GM23338 (cell line): Measurements from ENCODE around the gene MAGI1. TPM values are rescaled to one million over a fixed set of nuclear protein-coding genes. Genes with fewer than 3 reads are reported as not detected.

ENCODE experiments used
- ATAC-seq: fragments of 200-7000 bp; cut with Tn5 transposase; 3 replicates; pipeline ENCODE4 v1.9.1; 2020
- DNase-seq: peaks from one replicate; pipeline ENCODE4 v3.0.0-alpha.2; 2015; ENCODE audit warnings: low spot score
- H2AFZ ChIP-seq: fragments of 200-600 bp; sonication (generic); 2 replicates; pipeline ENCODE4 v1.8.0; 2016; ENCODE audit warnings: antibody characterized with exemption, mild to moderate bottlenecking, moderate library complexity
- H3F3A ChIP-seq: fragments of 200-600 bp; sonication (generic); replicated peaks from 2 replicates; pipeline ENCODE4 v1.8.0; 2017; ENCODE audit warnings: antibody characterized with exemption, mixed run types, low read depth
- H3K27ac ChIP-seq: fragments of 200-600 bp; sonication (generic); 2 replicates; pipeline ENCODE4 v1.6.1; 2016; ENCODE audit warnings: low read depth
- H3K27me3 ChIP-seq: fragments of 200-600 bp; sonication (generic); 2 replicates; pipeline ENCODE4 v1.8.0; 2016; ENCODE audit warnings: mild to moderate bottlenecking, mixed run types, moderate library complexity; ENCODE audit not compliant: insufficient read depth
- H3K36me3 ChIP-seq: fragments of 200-600 bp; sonication (generic); 2 replicates; pipeline ENCODE4 v1.8.0; 2016; ENCODE audit warnings: mild to moderate bottlenecking; ENCODE audit not compliant: insufficient read depth
- H3K4me1 ChIP-seq: fragments of 200-600 bp; sonication (generic); 2 replicates; pipeline ENCODE4 v1.8.0; 2016; ENCODE audit warnings: mild to moderate bottlenecking, moderate library complexity; ENCODE audit not compliant: insufficient read depth
- H3K4me2 ChIP-seq: fragments of 200-600 bp; sonication (generic); 2 replicates; pipeline ENCODE4 v1.7.1; 2017; ENCODE audit warnings: mixed run types
- H3K4me3 ChIP-seq: fragments of 200-600 bp; sonication (generic); 2 replicates; pipeline ENCODE4 v1.6.1; 2016; ENCODE audit warnings: mixed run types
- H3K79me2 ChIP-seq: fragments of 200-600 bp; sonication (generic); replicated peaks from 2 replicates; pipeline ENCODE4 v1.8.0; 2017; ENCODE audit warnings: mild to moderate bottlenecking; ENCODE audit not compliant: insufficient read depth
- H3K9me2 ChIP-seq: fragments of 200-600 bp; sonication (generic); 2 replicates; pipeline ENCODE4 v1.8.0; 2017; ENCODE audit not compliant: insufficient read depth
- H4K20me1 ChIP-seq: fragments of 200-600 bp; sonication (generic); replicated peaks from 2 replicates; pipeline ENCODE4 v1.8.0; 2017; ENCODE audit warnings: mild to moderate bottlenecking; ENCODE audit not compliant: insufficient read depth
- H3K27ac Mint-ChIP-seq: 2 replicates; pipeline ENCODE4 v1.8.0; 2020; ENCODE audit warnings: inconsistent platforms, mild to moderate bottlenecking, moderate library complexity, mixed read lengths
- H3K27me3 Mint-ChIP-seq: 3 replicates; pipeline ENCODE4 v1.8.0; 2022; ENCODE audit warnings: low read depth, mild to moderate bottlenecking, moderate library complexity, mixed read lengths, inconsistent platforms; ENCODE audit not compliant: insufficient read depth, poor library complexity
- H3K36me3 Mint-ChIP-seq: 3 replicates; pipeline ENCODE4 v1.8.0; 2021; ENCODE audit warnings: low read depth, mild to moderate bottlenecking, inconsistent platforms, moderate library complexity, mixed read lengths
- H3K4me1 Mint-ChIP-seq: 3 replicates; pipeline ENCODE4 v1.8.0; 2020; ENCODE audit warnings: mild to moderate bottlenecking, inconsistent platforms, mixed read lengths
- H3K4me3 Mint-ChIP-seq: 3 replicates; pipeline ENCODE4 v1.8.0; 2021; ENCODE audit warnings: moderate library complexity, mild to moderate bottlenecking, inconsistent platforms, mixed read lengths
- H3K9me3 Mint-ChIP-seq: 3 replicates; pipeline ENCODE4 v1.8.0; 2020; ENCODE audit warnings: moderate library complexity, mild to moderate bottlenecking, inconsistent platforms, mixed read lengths
- CREB1 ChIP-seq: fragments of 250-450 bp; sonication (Bioruptor Pico); IDR thresholded peaks from 2 replicates; pipeline ENCODE4 v1.5.0; 2020; ENCODE audit warnings: low read depth, mild to moderate bottlenecking, moderate library complexity
- ETS1 ChIP-seq: IDR thresholded peaks from 2 replicates; pipeline ENCODE4 v1.6.1; 2016; ENCODE audit warnings: antibody characterized with exemption
- EZH2 ChIP-seq: fragments of 200-600 bp; sonication (generic); IDR thresholded peaks from one replicate; pipeline ENCODE4 v1.8.0; 2017; ENCODE audit warnings: antibody characterized with exemption, mild to moderate bottlenecking, low read depth; ENCODE audit not compliant: unreplicated experiment
- EZH2phosphoT487 ChIP-seq: fragments of 200-600 bp; sonication (generic); IDR thresholded peaks from one replicate; pipeline ENCODE4 v1.8.1; 2018; ENCODE audit warnings: antibody characterized with exemption; ENCODE audit not compliant: unreplicated experiment
- JUNB ChIP-seq: IDR thresholded peaks from one replicate; pipeline ENCODE4 v1.6.1; 2016; ENCODE audit warnings: antibody characterized with exemption; ENCODE audit not compliant: unreplicated experiment
- NANOG ChIP-seq: IDR thresholded peaks from 2 replicates; pipeline ENCODE4 v1.6.1; 2016; ENCODE audit warnings: antibody characterized with exemption, borderline replicate concordance
- POLR2AphosphoS5 ChIP-seq: IDR thresholded peaks from 2 replicates; pipeline ENCODE4 v1.6.1; 2016; ENCODE audit warnings: antibody characterized with exemption, low read depth
- STAT1 ChIP-seq: IDR thresholded peaks from one replicate; pipeline ENCODE4 v1.6.1; 2016; ENCODE audit warnings: antibody characterized with exemption; ENCODE audit not compliant: unreplicated experiment
- ZNF114 ChIP-seq: fragments of 250-450 bp; sonication (Bioruptor Pico); IDR thresholded peaks from 2 replicates; pipeline ENCODE4 v1.5.0; 2020; ENCODE audit warnings: mild to moderate bottlenecking, moderate library complexity
- ZNF331 ChIP-seq: fragments of 250-450 bp; sonication (Bioruptor Pico); IDR thresholded peaks from 2 replicates; pipeline ENCODE4 v1.5.0; 2020; ENCODE audit warnings: low read depth, mild to moderate bottlenecking, moderate library complexity
- ZNF462 ChIP-seq: fragments of 250-450 bp; sonication (Bioruptor Pico); IDR thresholded peaks from 2 replicates; pipeline ENCODE4 v1.5.0; 2020; ENCODE audit warnings: mild to moderate bottlenecking, moderate library complexity
- polyA plus RNA-seq: library from polyadenylated mRNA; unstranded; fragments of >200 nt; fragmentation: Nextera tagmentation; extraction: Ambion mirVana; gene quantifications from 2 replicates; pipeline ENCODE4 v1.2.1, GENCODE V29; 2016
- total RNA-seq: library from RNA; depleted of rRNA; stranded (reverse); fragments of >200 nt; shearing (Covaris generic); gene quantifications from 2 replicates; pipeline ENCODE4 v1.2.3, GENCODE V29; 2014
- TF ChIP-seq, protein P1 (sequence below), 2 experiments: fragments of 200-600 bp in 1 of 2; sonication (generic) in 1 of 2; conservative IDR thresholded peaks; 2 replicates each; pipeline versions ENCODE4 v1.5.1 to v1.6.1; 2016 to 2017; ENCODE audit warnings: antibody characterized with exemption in 2 of 2, low read depth in 2 of 2, mild to moderate bottlenecking in 2 of 2, moderate library complexity in 1 of 2
- TF ChIP-seq, protein P2 (sequence below): IDR thresholded peaks from one replicate; pipeline ENCODE4 v1.6.1; 2018; ENCODE audit warnings: antibody characterized with exemption; ENCODE audit not compliant: unreplicated experiment

The MAGI1 gene
- total and polyA plus RNA-seq, 2 experiments from 2014 or later = 27.4 to 71.2 TPM

GRCh38 chr3:65419233-65419632 is 619.5 kb downstream of the MAGI1 start:
- Mint-ChIP-seq H3K9me3 (no peaks in the 10 kb centered on the region), H3K4me1 (no peaks in the 10 kb centered on the region; the same call in 1 of the 3 replicates), H3K27ac (peak overlapping the region; percentile 26; the same call in 1 of the 2 replicates), H3K4me3 (no peak overlapping the region), H3K27me3 (peaks cover 4% of the 10 kb centered on the region), H3K36me3 (peaks cover 3% of the 10 kb centered on the region; the same call in 2 of the 3 replicates)
- no peaks in the 10 kb centered on the region for H4K20me1 ChIP-seq
- H3K79me2 ChIP-seq = peaks cover 5% of the 10 kb centered on the region; the same call in 1 of the 2 replicates
- no peak overlapping the region for H3K4me2 ChIP-seq
- no peak overlapping the region for H3K27ac ChIP-seq
- no peaks in the 10 kb centered on the region for H3K27me3 ChIP-seq
- no peak overlapping the region for H3K4me3 ChIP-seq
- H3K4me1 ChIP-seq = no peaks in the 10 kb centered on the region
- DNase-seq (no peak), ATAC-seq (no peak)
- no peak overlapping the region for H2AFZ ChIP-seq
- TF ChIP-seq, protein P1, sequence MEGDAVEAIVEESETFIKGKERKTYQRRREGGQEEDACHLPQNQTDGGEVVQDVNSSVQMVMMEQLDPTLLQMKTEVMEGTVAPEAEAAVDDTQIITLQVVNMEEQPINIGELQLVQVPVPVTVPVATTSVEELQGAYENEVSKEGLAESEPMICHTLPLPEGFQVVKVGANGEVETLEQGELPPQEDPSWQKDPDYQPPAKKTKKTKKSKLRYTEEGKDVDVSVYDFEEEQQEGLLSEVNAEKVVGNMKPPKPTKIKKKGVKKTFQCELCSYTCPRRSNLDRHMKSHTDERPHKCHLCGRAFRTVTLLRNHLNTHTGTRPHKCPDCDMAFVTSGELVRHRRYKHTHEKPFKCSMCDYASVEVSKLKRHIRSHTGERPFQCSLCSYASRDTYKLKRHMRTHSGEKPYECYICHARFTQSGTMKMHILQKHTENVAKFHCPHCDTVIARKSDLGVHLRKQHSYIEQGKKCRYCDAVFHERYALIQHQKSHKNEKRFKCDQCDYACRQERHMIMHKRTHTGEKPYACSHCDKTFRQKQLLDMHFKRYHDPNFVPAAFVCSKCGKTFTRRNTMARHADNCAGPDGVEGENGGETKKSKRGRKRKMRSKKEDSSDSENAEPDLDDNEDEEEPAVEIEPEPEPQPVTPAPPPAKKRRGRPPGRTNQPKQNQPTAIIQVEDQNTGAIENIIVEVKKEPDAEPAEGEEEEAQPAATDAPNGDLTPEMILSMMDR (conservative IDR thresholded peaks at IDR 0.05; ENCODE audit: low read depth in 2 of 2) = no peak
- no peak for TF ChIP-seq NANOG
- no peak for TF ChIP-seq EZH2
- TF ChIP-seq EZH2phosphoT487 = no peak
- no peak for TF ChIP-seq POLR2AphosphoS5
- no peak for TF ChIP-seq JUNB
- TF ChIP-seq ZNF462 (CRISPR knock-in tag) = no peak
- TF ChIP-seq ZNF114 (CRISPR knock-in tag) = no peak
- no peak for TF ChIP-seq ETS1
- TF ChIP-seq, protein P2, sequence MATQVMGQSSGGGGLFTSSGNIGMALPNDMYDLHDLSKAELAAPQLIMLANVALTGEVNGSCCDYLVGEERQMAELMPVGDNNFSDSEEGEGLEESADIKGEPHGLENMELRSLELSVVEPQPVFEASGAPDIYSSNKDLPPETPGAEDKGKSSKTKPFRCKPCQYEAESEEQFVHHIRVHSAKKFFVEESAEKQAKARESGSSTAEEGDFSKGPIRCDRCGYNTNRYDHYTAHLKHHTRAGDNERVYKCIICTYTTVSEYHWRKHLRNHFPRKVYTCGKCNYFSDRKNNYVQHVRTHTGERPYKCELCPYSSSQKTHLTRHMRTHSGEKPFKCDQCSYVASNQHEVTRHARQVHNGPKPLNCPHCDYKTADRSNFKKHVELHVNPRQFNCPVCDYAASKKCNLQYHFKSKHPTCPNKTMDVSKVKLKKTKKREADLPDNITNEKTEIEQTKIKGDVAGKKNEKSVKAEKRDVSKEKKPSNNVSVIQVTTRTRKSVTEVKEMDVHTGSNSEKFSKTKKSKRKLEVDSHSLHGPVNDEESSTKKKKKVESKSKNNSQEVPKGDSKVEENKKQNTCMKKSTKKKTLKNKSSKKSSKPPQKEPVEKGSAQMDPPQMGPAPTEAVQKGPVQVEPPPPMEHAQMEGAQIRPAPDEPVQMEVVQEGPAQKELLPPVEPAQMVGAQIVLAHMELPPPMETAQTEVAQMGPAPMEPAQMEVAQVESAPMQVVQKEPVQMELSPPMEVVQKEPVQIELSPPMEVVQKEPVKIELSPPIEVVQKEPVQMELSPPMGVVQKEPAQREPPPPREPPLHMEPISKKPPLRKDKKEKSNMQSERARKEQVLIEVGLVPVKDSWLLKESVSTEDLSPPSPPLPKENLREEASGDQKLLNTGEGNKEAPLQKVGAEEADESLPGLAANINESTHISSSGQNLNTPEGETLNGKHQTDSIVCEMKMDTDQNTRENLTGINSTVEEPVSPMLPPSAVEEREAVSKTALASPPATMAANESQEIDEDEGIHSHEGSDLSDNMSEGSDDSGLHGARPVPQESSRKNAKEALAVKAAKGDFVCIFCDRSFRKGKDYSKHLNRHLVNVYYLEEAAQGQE = no peak
- TF ChIP-seq ZNF331 (CRISPR knock-in tag) = no peak
- no peak for TF ChIP-seq CREB1 (CRISPR knock-in tag)
- no peak for TF ChIP-seq STAT1
- no peaks in the 10 kb centered on the region for H3K9me2 ChIP-seq
- no peaks in the 10 kb centered on the region; the same call in 1 of the 2 replicates for H3K36me3 ChIP-seq
- no peaks in the 10 kb centered on the region for H3F3A ChIP-seq
